ENCODE results near the gene PACSIN2. TPM values are rescaled to one million over a fixed set of nuclear protein-coding genes. Genes with fewer than 3 reads are reported as not detected.

PACSIN2 gene
- total RNA-seq, 1 donor from 2014 or later, result 87.8 TPM

DNA sequence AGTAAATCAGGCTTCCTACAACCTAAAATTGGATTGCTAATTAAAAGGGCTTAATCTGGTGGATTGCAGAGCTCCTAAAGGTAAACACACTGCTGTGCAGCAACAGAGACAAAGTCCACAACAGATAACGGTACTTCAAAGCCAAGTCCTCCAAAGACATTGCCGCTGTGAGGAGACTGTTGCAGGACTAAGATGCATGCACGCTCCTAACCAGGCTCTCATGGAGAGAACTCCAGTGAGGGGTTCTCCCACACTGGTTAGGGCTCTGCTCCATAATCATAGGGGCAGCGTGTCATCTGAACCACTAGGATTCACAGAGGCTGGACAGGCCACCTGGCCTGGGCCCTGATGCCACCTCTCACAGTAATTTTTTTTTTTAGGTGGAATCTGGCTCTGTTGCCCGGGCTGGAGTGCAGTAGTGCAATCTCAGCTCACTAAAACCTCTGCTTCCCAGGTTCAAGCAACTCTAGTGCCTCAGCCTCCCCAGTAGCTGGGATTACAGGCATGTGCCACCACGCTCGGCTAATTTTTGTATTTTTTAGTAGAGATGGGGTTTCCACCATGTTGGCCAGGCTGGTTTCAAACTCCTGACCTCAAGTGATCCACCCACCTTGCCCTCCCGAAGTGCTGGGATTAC, 101.0 kb downstream of the PACSIN2 start:
- no peaks in the 10 kb centered on the region for H3K4me1 ChIP-seq (ENCODE audit: insufficient read depth, low read length)
- Mint-ChIP-seq H3K9me3 (ENCODE audit: unreplicated experiment) (no peaks in the 10 kb centered on the region), H3K36me3 (ENCODE audit: low read depth, unreplicated experiment) (peaks cover 5% of the 10 kb centered on the region), H3K27me3 (ENCODE audit: low read depth, unreplicated experiment) (no peaks in the 10 kb centered on the region), H3K4me3 (ENCODE audit: unreplicated experiment) (no peak overlapping the region), H3K4me1 (ENCODE audit: low read depth, unreplicated experiment) (peaks cover 14% of the 10 kb centered on the region), H3K27ac (ENCODE audit: unreplicated experiment) (no peak overlapping the region)
- no peak overlapping the region for H3K4me3 ChIP-seq (ENCODE audit: insufficient read depth, low read depth, low read length)
- H3K27me3 ChIP-seq (ENCODE audit: insufficient read depth, low read length), result no peaks in the 10 kb centered on the region
- no peak for FAIRE-seq
- H3K36me3 ChIP-seq (ENCODE audit: insufficient read depth, low read length), result no peaks in the 10 kb centered on the region
- H2AFZ ChIP-seq (ENCODE audit: low read depth, low read length), result no peak overlapping the region
- no peak for TF ChIP-seq EZH2 (IDR thresholded peaks at IDR 0.05; ENCODE audit: insufficient read depth, low read length)
- no peak for TF ChIP-seq CTCF (IDR thresholded peaks at IDR 0.05; ENCODE audit: insufficient read depth, low read depth, low read length)
- no peak overlapping the region for H3K9ac ChIP-seq (ENCODE audit: low read length)
- peaks cover 83% of the 10 kb centered on the region for H4K20me1 ChIP-seq (ENCODE audit: insufficient read depth, low read length)
- peaks cover 75% of the 10 kb centered on the region for H3K79me2 ChIP-seq (ENCODE audit: insufficient read depth, low read length)
- H3K4me2 ChIP-seq (ENCODE audit: low read length), result no peak overlapping the region
- DNase-seq (ENCODE audit: low read depth), result no peak
- no peak overlapping the region for H3K27ac ChIP-seq (ENCODE audit: low read depth, low read length)
- H3K9me3 ChIP-seq (ENCODE audit: insufficient read depth, low read depth, low read length), result no peaks in the 10 kb centered on the region

DNA sequence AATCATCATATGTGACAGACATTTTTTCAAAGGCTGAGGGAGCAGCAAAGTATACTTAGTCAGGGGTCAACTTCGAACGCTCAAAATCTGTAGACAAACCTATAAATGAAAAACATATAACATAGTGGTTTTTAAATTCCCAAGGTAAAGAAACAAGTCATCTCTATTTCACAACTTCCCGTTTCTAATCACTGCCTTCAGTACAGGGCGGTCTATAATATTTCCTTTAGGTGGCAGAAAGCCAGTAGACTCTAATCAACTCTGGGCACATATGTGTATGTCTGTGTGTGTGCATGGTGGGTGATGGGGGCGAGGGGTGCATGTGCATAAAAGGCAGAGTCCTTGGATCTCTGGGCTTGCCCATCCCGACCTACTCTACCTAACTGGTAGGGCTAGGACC, 102.9 kb downstream of the PACSIN2 start:
- H3K27ac Mint-ChIP-seq (ENCODE audit: unreplicated experiment), result no peak overlapping the region
- peaks cover 7% of the 10 kb centered on the region for H3K4me1 Mint-ChIP-seq (ENCODE audit: low read depth, unreplicated experiment)
- peaks cover 82% of the 10 kb centered on the region for H4K20me1 ChIP-seq (ENCODE audit: insufficient read depth, low read length)

More for the DNA sequence above, 102.9 kb downstream of the PACSIN2 start:
- Mint-ChIP-seq H3K4me3 (ENCODE audit: unreplicated experiment) (no peak overlapping the region), H3K27me3 (ENCODE audit: low read depth, unreplicated experiment) (no peaks in the 10 kb centered on the region), H3K9me3 (ENCODE audit: unreplicated experiment) (no peaks in the 10 kb centered on the region), H3K36me3 (ENCODE audit: low read depth, unreplicated experiment) (peaks cover 9% of the 10 kb centered on the region)
- Histone ChIP-seq H3K36me3 (ENCODE audit: insufficient read depth, low read length) (no peaks in the 10 kb centered on the region), H3K4me3 (ENCODE audit: insufficient read depth, low read depth, low read length) (no peak overlapping the region), H3K4me1 (ENCODE audit: insufficient read depth, low read length) (no peaks in the 10 kb centered on the region), H3K9me3 (ENCODE audit: insufficient read depth, low read depth, low read length) (no peaks in the 10 kb centered on the region), H3K27ac (ENCODE audit: low read depth, low read length) (no peak overlapping the region), H3K79me2 (ENCODE audit: insufficient read depth, low read length) (peaks cover 57% of the 10 kb centered on the region), H2AFZ (ENCODE audit: low read depth, low read length) (no peak overlapping the region), H3K9ac (ENCODE audit: low read length) (no peak overlapping the region), H3K27me3 (ENCODE audit: insufficient read depth, low read length) (no peaks in the 10 kb centered on the region), H3K4me2 (ENCODE audit: low read length) (no peak overlapping the region)
- DNase-seq (ENCODE audit: low read depth) (no peak), FAIRE-seq (no peak)
- no peak for TF ChIP-seq EZH2 (IDR thresholded peaks at IDR 0.05; ENCODE audit: insufficient read depth, low read length)
- TF ChIP-seq CTCF (IDR thresholded peaks at IDR 0.05; ENCODE audit: insufficient read depth, low read depth, low read length), result no peak

All from astrocyte (in vitro differentiated cells and primary cell).